NCI-H1930 (cell line): Measurements from ENCODE around the gene ARFGAP2.

ENCODE experiments used
- DNase-seq, 2 experiments: peaks; one replicate each; lab custom pipeline; 2025; lab: John Stamatoyannopoulos, UW

Gene ARFGAP2

GRCh38 chr11:47171061-47171838 is 5.4 kb downstream of the ARFGAP2 start:
- DNase-seq = no peak

DNA sequence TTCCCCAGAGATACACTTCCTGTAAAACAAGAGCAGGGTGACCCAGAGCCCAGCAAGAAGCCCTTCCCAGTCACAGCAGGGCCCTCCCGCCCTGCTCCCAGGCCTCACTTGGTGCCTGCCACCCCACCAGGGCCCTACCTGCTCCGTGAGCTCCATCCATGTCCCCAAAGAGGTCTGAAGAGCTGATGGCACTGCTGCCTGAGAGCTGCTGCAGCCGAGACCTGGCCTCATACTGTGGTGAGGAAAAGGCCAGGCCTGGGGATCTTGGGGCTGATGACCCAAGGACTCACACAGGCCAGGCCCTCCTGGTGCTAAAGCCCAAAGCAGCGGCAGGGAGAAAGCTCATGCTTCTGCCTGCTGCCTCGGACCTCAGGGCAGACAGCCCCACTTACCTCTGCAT is 10.3 kb downstream of the ARFGAP2 start:
- no peak for DNase-seq

DNA sequence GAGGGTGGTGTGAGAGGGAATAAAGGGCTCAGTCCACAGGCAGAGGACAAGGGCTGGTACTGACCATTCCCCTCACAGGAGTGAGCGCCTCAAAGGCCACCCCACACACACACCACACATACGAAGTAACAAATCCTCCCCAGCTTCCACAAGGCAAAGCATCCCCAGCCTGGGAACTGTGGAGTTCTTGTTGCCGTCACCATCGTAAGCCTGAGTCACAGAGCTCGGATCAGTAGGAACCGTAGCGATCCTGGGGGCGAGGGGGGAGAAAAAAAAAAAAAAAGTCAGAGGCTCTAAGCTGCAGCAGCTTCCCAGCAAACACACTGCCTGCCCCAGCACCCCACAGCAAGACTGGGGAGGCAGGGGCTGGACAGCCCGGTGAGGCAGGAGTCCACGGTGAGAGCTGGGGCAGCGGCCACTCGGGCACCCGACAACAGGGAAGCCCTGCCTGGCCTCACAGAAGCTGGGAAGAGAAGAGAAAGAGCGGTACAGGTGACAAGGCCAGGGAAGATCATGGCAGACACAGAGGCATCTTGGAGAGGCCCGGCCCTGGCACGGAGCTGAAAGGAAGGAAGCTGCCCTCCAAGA is 11.3 kb downstream of the ARFGAP2 start:
- no peak for DNase-seq

- no peak for DNase-seq
Measured at GRCh38 chr11:47164321-47164720, 12.4 kb downstream of the ARFGAP2 start.

- DNase-seq = no peak
Measured at GRCh38 chr11:47163898-47164297, 12.8 kb downstream of the ARFGAP2 start.

GRCh38 chr11:47163193-47163592 is 13.5 kb downstream of the ARFGAP2 start:
- no peak for DNase-seq

- DNase-seq = no peak
Measured at GRCh38 chr11:47162426-47162825, 14.3 kb downstream of the ARFGAP2 start.

- DNase-seq = no peak
Measured at GRCh38 chr11:47161890-47162289, 14.8 kb downstream of the ARFGAP2 start.

- peak; percentile 46 to 75 for DNase-seq
Measured at GRCh38 chr11:47161134-47161854, 15.4 kb downstream of the ARFGAP2 start.

DNA sequence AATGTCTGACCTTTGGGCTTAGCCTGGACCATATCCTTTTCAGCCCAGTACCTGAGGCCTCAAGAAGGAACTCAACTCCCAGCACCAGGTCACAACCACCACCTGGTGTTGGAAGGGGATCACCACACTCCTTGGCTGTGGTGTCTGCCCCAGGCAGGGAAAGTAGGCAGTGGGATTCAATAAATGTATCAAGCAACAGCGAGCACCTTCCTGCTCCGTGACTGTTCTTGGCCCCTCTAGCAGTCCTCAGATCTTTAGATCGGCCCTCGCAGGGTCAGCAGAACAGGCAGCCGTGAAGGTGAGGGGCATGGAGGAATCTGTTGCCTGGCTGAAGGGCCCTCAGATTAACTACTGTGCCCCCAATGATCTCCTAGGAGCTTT is 15.9 kb downstream of the ARFGAP2 start:
- DNase-seq = no peak

GRCh38 chr11:47158242-47158641 is 18.4 kb downstream of the ARFGAP2 start:
- no peak for DNase-seq

DNA sequence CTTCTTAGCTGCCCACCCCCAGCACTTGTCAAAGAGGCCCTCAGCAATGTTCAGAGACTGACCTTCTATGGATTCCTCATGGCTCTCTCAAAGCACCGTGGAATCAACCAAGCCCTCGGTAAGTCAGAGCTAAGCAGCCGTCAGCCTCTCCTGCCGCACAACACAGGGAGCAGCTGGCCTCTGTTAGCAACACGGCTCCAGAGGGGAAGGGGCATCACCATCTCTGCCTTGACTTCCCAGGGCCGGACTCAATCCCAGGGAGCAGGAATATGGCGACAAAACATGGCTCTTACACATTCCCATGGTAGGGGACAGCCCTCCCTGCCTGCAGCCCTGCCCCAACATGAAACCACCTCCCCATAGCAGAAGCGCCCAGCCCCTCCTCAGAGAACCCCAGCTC is 18.9 kb downstream of the ARFGAP2 start:
- no peak for DNase-seq

GRCh38 chr11:47156951-47157350 is 19.7 kb downstream of the ARFGAP2 start:
- no peak for DNase-seq

GRCh38 chr11:47156333-47156732 is 20.3 kb downstream of the ARFGAP2 start:
- DNase-seq = no peak

DNA sequence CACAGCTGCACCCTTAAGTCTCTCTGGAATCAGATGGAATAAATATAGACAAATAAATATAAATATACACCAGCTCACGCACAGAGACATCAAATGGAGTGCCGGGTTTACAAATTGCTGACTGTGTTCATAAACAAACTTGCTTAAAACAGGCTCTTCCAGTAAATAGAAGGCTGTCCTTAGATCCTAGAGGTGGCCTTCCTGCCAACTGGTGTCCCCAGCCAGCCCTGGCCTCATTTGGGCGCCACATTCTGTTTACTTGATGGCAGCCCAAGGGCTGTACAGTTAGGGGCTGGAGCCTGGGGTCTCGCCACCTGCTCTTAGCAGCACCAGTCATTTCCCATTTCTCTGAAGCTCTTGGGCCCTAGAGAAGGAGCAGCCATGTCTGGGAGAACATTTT is 20.8 kb downstream of the ARFGAP2 start:
- no peak for DNase-seq

DNA sequence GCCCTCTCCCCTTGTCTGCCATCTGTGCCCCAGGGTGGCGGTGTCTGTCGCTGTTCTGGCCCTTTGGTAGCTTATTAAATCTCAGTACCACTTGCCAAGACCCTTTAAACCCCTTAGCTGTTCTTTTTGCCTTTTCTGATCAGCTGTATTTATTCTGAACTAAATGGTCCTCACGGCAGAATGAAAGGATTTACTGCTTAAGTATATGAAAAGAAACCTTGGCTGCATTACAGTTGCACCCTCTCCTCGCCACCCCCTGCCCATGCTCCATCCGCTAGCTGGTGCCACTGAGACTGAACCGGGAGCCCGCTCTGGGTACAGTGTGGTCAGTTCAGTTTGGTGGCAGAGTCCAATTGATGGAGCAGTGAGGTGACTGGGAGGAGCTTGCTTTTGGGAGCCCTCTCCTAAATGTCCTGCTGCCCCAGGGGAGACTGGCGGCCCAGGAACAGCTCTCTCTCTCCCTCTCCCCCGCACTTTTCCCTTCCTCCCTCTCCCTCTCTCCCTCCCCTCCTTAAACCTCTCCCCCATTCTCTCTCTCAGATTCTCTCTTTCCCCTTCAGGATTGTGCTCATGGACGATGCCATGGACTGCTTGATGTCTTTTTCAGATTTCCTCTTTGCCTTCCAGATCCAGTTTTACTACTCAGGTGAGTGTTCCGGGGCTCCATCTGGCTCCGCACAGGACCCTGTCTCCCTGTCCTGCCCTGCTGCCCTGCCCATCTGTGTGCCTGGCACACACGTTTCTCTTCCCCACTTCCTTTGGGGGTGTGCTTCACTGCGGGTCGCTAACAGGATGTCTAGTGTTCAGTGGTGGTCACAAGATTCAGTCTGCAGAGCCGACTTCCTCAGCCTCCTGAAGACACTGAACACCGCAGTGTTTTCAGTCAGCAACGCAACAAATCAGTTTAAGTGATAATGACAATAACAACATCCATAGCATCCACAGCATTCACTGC is 21.8 kb downstream of the ARFGAP2 start:
- DNase-seq = no peak

DNA sequence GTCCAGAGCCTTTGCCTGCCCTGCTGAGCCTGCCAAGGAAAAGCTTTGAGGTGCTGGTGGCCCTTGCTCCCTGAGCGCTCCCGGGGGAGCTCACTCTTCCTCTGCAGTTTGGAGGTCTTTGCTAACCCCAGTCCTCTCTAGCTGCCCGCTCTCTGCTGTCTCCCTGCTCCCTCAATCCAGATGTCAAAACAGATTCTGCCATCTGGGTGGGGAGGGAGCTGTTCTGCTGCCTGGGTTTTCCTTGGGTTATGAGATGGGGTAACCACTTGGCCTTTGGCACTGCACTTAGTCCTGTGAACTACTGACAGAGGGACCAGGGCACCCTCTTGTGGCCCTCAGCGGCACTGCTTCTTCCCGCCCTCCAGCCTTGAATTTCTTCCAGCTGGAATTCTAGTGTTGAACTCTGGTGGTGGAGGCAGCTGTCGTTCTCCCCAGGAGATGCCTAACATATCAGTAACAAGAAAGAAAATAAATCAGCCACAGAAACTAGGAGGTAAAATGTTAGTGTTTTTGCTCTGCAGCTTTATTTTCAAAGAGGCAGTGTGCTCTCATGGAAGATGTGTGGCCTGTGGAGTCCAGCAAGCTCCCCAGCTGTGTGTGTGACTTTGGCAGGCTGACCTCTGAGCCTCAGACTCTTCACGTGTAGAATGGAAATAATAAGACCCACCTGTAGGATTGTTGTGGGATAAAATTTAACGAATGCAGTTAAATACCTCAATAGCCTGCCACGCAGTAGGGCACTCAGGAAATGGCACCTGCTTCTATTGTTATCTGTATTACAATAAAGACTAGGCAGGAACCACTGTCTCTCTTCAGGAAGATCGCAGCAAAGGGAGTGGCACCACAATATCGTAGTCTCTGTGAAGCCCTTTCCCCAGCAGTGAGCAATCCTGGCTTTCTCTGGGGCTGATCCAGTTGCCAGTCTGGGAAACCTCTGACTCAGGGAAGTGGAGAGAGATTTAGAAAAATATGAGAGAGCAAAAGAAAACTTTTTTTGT is 23.4 kb downstream of the ARFGAP2 start:
- peak; percentile 43 to 63 for DNase-seq

DNA sequence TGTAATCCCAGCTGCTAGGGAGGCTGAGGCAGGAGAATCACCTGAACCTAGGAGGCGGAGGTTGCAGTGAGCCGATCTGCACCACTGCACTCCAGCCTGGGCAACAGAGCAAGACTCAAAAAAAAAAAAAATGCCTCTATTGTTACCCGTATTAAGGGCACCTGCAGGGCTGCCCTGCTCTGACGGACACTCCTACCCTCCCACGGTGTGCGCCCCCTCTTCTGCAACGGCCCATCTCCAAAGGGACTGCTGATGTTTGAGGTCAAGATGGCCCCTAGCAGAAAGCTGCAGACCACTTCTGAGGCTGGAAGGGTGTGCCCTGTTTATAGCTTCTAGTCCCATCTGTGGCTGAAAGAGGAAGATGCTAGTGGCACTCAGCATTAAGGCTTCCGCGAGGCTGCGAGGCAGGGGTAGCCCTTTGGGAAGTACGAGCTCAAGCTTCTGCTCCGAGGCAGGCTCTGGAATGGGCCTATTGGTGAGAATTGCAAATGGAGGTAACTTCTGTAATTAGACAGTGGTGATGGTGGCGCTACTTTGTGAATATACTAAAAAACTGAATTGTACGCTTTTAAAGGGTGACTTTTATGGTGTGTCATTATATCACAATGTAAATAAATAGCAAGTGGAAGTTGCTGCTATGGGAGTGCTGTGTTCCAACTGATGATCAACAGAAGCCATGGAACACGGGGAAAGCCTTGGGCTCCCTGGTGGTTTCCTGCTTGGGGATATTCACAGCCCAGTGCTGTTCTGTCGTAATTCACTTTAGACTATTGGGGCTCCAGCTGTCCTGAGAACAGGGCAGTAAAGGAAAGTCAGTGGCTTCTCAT is 24.3 kb downstream of the ARFGAP2 start:
- DNase-seq = no peak

- no peak for DNase-seq
Measured at GRCh38 chr11:47149782-47150181, 26.9 kb downstream of the ARFGAP2 start.
